A673 (cell line): ENCODE measurements around the gene PMM2.

Source experiments
- EZH2 ChIP-seq: fragments of 200-600 bp; sonication (generic); IDR thresholded peaks from 2 replicates; pipeline ENCODE4 v1.6.1; 2017; ENCODE audit warnings: borderline replicate concordance, low read depth, mild to moderate bottlenecking, mixed read lengths, antibody characterized with exemption, low read length; ENCODE audit not compliant: poor library complexity, severe bottlenecking
- TF ChIP-seq, protein P1 (sequence below): fragments of 300-800, 200-600 bp; sonication (generic); conservative IDR thresholded peaks from 2 replicates; pipeline ENCODE4 v1.5.1; 2017; ENCODE audit warnings: low read depth, mild to moderate bottlenecking, antibody characterized with exemption, low read length, moderate library complexity, mixed read lengths

DNA sequence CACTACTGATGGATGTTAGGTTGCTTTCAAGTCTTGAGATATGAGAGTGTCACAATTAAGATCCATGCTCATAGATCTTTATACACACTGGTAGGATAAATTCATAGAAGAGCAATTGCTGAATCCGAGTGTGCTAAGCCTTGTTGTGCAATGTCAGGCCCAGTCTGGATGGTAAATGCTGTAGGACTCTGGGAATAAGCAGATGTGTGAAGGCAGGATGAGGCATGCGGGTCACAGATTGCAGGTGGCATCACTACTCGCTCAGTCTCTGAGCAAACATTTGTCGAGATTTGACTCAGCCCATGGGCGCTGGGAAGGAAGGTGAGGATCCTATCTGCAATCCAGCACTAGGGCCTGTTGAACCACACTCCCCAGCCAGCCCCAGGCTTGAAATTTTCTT lies 40.9 kb upstream of the PMM2 start:
- TF ChIP-seq, protein P1, sequence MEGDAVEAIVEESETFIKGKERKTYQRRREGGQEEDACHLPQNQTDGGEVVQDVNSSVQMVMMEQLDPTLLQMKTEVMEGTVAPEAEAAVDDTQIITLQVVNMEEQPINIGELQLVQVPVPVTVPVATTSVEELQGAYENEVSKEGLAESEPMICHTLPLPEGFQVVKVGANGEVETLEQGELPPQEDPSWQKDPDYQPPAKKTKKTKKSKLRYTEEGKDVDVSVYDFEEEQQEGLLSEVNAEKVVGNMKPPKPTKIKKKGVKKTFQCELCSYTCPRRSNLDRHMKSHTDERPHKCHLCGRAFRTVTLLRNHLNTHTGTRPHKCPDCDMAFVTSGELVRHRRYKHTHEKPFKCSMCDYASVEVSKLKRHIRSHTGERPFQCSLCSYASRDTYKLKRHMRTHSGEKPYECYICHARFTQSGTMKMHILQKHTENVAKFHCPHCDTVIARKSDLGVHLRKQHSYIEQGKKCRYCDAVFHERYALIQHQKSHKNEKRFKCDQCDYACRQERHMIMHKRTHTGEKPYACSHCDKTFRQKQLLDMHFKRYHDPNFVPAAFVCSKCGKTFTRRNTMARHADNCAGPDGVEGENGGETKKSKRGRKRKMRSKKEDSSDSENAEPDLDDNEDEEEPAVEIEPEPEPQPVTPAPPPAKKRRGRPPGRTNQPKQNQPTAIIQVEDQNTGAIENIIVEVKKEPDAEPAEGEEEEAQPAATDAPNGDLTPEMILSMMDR: no peak
- no peak for TF ChIP-seq EZH2
